Activated T-cell treated with anti-CD3 and anti-CD28 coated beads, Interleukin-2, amount 50 U/mL, for 72 hours (primary cell): ENCODE data around the gene MAML3. TPM values are rescaled to one million over a fixed set of nuclear protein-coding genes. Genes with fewer than 3 reads are reported as not detected.

Experiments
- ATAC-seq, 2 donors: fragments of 150-1000 bp; cut with Tn5 transposase; replicated peaks in 1 of 2; 2 replicates each; pipeline ENCODE4 v1.10.0; 2021; ENCODE audit warnings: moderate library complexity in 2 of 2, mild to moderate bottlenecking in 1 of 2
- DNase-seq, 2 donors: peaks; one replicate each; pipeline ENCODE4 v3.0.0; 2021 to 2022; ENCODE audit warnings: mixed read lengths in 1 of 2
- H3K27ac Mint-ChIP-seq: one replicate; pipeline ENCODE4 v1.8.0; 2022; ENCODE audit warnings: mild to moderate bottlenecking, moderate library complexity, mixed read lengths
- H3K27me3 Mint-ChIP-seq: one replicate; pipeline ENCODE4 v1.8.0; 2022; ENCODE audit warnings: low read depth, mixed read lengths
- H3K36me3 Mint-ChIP-seq, 2 donors: one replicate each; pipeline ENCODE4 v1.8.0; 2022; ENCODE audit warnings: mixed read lengths in 2 of 2, mild to moderate bottlenecking in 1 of 2; ENCODE audit not compliant: insufficient read depth in 2 of 2
- H3K4me1 Mint-ChIP-seq: one replicate; pipeline ENCODE4 v1.8.0; 2022; ENCODE audit warnings: low read depth, mixed read lengths
- H3K4me3 Mint-ChIP-seq, 2 donors: one replicate each; pipeline ENCODE4 v1.8.0; 2022; ENCODE audit warnings: mild to moderate bottlenecking in 2 of 2, mixed read lengths in 2 of 2, moderate library complexity in 2 of 2
- H3K9me3 Mint-ChIP-seq, 2 donors: one replicate each; pipeline ENCODE4 v1.8.0; 2022; ENCODE audit warnings: mixed read lengths in 2 of 2
- total RNA-seq, 2 donors: library from RNA; stranded (reverse); gene quantifications; one replicate each; pipeline ENCODE4 v1.2.3, GENCODE V29; 2022

The MAML3 gene
- total RNA-seq, 2 donors from 2014 or later: 5.3 to 5.5 TPM

DNA sequence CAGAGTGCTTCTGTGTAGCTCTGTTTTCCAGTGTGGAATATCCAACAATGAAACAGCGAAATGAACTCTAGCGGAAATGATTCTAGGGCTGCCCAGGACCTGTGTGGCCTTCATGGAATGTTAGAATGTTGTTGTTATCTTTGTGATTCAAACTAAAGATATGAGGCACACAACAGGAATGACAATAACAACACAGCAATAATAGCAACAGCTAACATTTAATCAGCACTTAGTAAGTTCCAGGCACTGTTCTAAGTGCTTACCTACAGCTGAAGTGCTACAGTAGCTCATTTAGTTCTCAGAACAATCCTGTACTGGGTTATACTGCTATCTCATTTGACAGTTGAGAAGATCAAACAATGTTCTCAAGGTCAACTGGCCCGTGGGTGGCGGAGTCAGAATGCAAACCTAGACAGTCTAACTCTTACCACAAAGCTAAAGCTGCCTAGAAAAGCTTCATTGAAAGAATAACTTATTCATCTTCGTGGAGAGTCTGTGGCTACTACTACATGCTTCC is 63.7 kb downstream of the MAML3 start:
- DNase-seq (no peak), ATAC-seq (peak; percentile 12 to 35)
- Mint-ChIP-seq H3K27me3 (peaks cover 6% of the 10 kb centered on the region), H3K4me3 (no peak overlapping the region), H3K27ac (no peak overlapping the region), H3K36me3 (peaks cover 0 to 2% of the 10 kb centered on the region in 2 donors), H3K9me3 (no peaks in the 10 kb centered on the region), H3K4me1 (peaks cover 53% of the 10 kb centered on the region)

GRCh38 chr4:140089216-140089615 is 64.8 kb downstream of the MAML3 start:
- no peak for DNase-seq
- no peak for ATAC-seq
- peaks cover 6% of the 10 kb centered on the region for H3K27me3 Mint-ChIP-seq
- H3K4me3 Mint-ChIP-seq: no peak overlapping the region
- H3K36me3 Mint-ChIP-seq: peaks cover 0 to 2% of the 10 kb centered on the region in 2 donors
- no peaks in the 10 kb centered on the region for H3K9me3 Mint-ChIP-seq
- peaks cover 46% of the 10 kb centered on the region for H3K4me1 Mint-ChIP-seq
- no peak overlapping the region for H3K27ac Mint-ChIP-seq

- DNase-seq (no peak), ATAC-seq (no peak)
- Mint-ChIP-seq H3K27me3 (peaks cover 6% of the 10 kb centered on the region), H3K9me3 (no peaks in the 10 kb centered on the region), H3K36me3 (peaks cover 0 to 2% of the 10 kb centered on the region in 2 donors), H3K4me1 (peaks cover 38% of the 10 kb centered on the region), H3K4me3 (no peak overlapping the region), H3K27ac (no peak overlapping the region)
Observed at GRCh38 chr4:140088323-140088967, 65.5 kb downstream of the MAML3 start.

DNA sequence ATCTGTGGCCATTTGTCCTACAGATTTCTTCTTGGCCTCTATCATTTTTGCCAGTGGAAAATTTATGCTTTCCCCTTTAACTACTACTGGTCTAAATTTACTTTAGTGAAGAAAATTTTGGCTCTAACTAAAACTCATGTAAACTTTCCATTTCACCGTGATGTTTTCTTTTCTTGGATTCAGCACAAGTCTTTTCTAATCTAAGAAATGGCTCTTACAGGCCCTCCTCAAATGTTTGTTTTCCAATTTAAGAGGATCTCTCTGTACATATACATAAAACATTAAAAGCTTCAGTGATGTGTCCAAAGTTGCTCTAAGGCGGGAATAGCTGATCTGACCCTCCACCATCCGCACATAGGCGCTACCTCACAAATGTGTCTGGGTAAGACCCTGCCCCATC is 68.1 kb downstream of the MAML3 start:
- Mint-ChIP-seq H3K27me3 (peaks cover 6% of the 10 kb centered on the region), H3K9me3 (no peaks in the 10 kb centered on the region), H3K4me1 (peaks cover 33% of the 10 kb centered on the region), H3K27ac (no peak overlapping the region), H3K36me3 (peaks cover 0 to 2% of the 10 kb centered on the region in 2 donors), H3K4me3 (no peak overlapping the region)
- DNase-seq (no peak), ATAC-seq (no peak)

GRCh38 chr4:140085062-140085622 is 68.8 kb downstream of the MAML3 start:
- Mint-ChIP-seq H3K4me1 (peaks cover 34% of the 10 kb centered on the region), H3K36me3 (peaks cover 0 to 2% of the 10 kb centered on the region in 2 donors), H3K27me3 (peaks cover 6% of the 10 kb centered on the region), H3K4me3 (no peak overlapping the region), H3K27ac (no peak overlapping the region), H3K9me3 (no peaks in the 10 kb centered on the region)
- ATAC-seq (no peak), DNase-seq (no peak)

DNA sequence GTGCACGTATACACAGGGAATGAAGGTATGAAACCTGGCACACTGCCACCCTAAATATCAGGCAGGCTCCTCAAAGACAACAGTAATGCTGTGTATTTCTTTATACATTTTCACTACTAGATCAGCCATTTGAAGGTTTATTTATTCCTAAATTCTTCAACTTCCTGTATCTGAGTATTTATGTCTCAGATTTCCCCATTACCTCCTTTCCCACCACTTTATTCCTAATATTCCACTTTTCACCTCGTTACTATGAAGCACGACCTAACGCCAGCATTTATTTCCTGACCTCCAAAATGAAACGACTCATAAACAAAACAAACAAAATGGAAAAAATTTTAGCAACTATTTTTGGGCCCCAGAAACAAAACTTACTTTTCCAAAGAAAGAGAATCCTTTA is 69.6 kb downstream of the MAML3 start:
- no peak for ATAC-seq
- no peak for DNase-seq
- H3K4me1 Mint-ChIP-seq: peaks cover 42% of the 10 kb centered on the region

GRCh38 chr4:140082391-140082755 is 71.6 kb downstream of the MAML3 start:
- no peak overlapping the region for H3K4me3 Mint-ChIP-seq
- DNase-seq (no peak), ATAC-seq (no peak)
- peaks cover 15% of the 10 kb centered on the region for H3K27me3 Mint-ChIP-seq
- no peak overlapping the region for H3K27ac Mint-ChIP-seq
- H3K36me3 Mint-ChIP-seq: no peaks in the 10 kb centered on the region
- H3K9me3 Mint-ChIP-seq: no peaks in the 10 kb centered on the region
- peaks cover 44% of the 10 kb centered on the region for H3K4me1 Mint-ChIP-seq

More for the DNA sequence above, 69.6 kb downstream of the MAML3 start:
- Mint-ChIP-seq H3K9me3 (no peaks in the 10 kb centered on the region), H3K27ac (no peak overlapping the region), H3K36me3 (no peaks in the 10 kb centered on the region), H3K4me3 (no peak overlapping the region), H3K27me3 (peaks cover 12% of the 10 kb centered on the region)

DNA sequence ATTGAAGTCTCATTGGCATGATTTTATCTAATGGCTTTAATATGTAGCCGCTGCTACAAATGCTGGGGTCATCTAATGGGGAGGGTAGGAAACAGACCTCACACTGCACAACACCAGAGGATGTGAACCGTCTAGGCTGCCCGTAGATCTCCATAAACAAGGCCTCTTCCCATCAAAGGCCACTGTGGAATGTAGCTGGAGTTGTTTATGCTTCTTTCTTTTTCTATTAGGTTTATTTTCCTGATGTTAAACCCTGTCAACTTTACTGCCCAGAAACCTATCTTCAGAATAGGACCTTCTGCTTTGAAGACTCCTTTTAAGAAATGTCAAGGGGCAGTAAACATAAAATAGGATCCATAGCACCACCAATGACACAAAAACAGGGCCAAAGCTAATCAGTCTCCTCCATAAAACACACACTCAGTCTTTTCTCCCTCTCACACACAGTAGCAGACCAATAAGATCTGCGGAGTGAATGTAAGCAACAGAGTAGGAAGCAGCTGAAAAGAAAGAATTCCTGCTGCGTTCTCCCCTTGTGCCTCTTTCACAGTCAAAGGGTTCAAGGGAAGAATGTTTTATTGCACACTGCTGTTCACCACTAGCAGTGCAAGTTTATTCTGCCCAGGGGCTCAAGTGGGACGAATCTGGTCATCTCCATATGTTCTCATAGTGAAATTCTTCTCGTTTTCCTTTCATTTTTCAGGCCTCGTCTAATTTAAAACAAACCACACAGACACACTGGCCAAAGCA is 72.2 kb downstream of the MAML3 start:
- Mint-ChIP-seq H3K27me3 (peaks cover 15% of the 10 kb centered on the region), H3K27ac (no peak overlapping the region), H3K4me3 (no peak overlapping the region), H3K4me1 (peaks cover 50% of the 10 kb centered on the region), H3K36me3 (no peaks in the 10 kb centered on the region), H3K9me3 (no peaks in the 10 kb centered on the region)
- DNase-seq: no peak
- ATAC-seq: no peak

- peak overlapping the region; percentile 47 for H3K27ac Mint-ChIP-seq
- ATAC-seq (peak; percentile 78 to 85), DNase-seq (no peak)
Observed at GRCh38 chr4:140080883-140081282, 73.1 kb downstream of the MAML3 start.

GRCh38 chr4:140078366-140078765 is 75.6 kb downstream of the MAML3 start:
- Mint-ChIP-seq H3K27me3 (peaks cover 31% of the 10 kb centered on the region), H3K9me3 (no peaks in the 10 kb centered on the region), H3K36me3 (no peaks in the 10 kb centered on the region), H3K4me1 (peaks cover 55% of the 10 kb centered on the region), H3K27ac (no peak overlapping the region), H3K4me3 (no peak overlapping the region)
- no peak for DNase-seq
- ATAC-seq: no peak

More at GRCh38 chr4:140080883-140081282, 73.1 kb downstream of the MAML3 start:
- H3K4me3 Mint-ChIP-seq: peak overlapping the region in 1 of 2 donors; percentile 59
- no peaks in the 10 kb centered on the region for H3K36me3 Mint-ChIP-seq
- H3K4me1 Mint-ChIP-seq: peaks cover 55% of the 10 kb centered on the region
- H3K27me3 Mint-ChIP-seq: peaks cover 15% of the 10 kb centered on the region
- no peaks in the 10 kb centered on the region for H3K9me3 Mint-ChIP-seq

DNA sequence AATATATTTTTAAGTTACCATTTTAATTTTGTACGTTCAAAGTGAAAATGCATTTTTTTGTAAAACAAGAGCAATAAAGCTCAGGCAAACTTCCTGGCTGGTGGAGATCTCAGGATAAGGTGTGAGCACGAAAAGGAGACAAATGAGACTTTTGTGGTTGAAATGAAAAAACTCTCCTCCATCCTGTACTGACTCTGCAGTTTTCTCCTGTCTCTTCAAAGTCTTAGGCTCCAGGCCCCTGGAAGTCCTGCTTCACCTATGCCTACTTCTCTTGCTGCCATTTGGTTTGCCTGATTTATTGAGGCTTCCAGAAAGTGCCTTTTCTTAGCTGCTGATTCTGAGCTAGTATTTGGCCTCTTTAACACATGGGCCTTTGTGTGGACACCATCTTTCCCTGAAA is 77.7 kb downstream of the MAML3 start:
- DNase-seq (no peak), ATAC-seq (no peak)
- no peak overlapping the region for H3K4me3 Mint-ChIP-seq
- no peaks in the 10 kb centered on the region for H3K36me3 Mint-ChIP-seq
- peaks cover 61% of the 10 kb centered on the region for H3K4me1 Mint-ChIP-seq
- H3K27me3 Mint-ChIP-seq: peaks cover 36% of the 10 kb centered on the region
- H3K27ac Mint-ChIP-seq: no peak overlapping the region
- no peaks in the 10 kb centered on the region for H3K9me3 Mint-ChIP-seq

- ATAC-seq: peak; percentile 94 to 95
- Mint-ChIP-seq H3K4me1 (peaks cover 60% of the 10 kb centered on the region), H3K27me3 (peaks cover 51% of the 10 kb centered on the region), H3K9me3 (no peaks in the 10 kb centered on the region), H3K27ac (peak overlapping the region; percentile 98), H3K4me3 (peak overlapping the region; percentile 79 to 95), H3K36me3 (peaks cover 2 to 4% of the 10 kb centered on the region in 2 donors)
- DNase-seq: peak; percentile 78 to 82
Observed at GRCh38 chr4:140071806-140072205, 82.2 kb downstream of the MAML3 start.

GRCh38 chr4:140070973-140071372 is 83.0 kb downstream of the MAML3 start:
- Mint-ChIP-seq H3K4me1 (peaks cover 53% of the 10 kb centered on the region), H3K36me3 (peaks cover 2 to 4% of the 10 kb centered on the region in 2 donors), H3K27me3 (peaks cover 57% of the 10 kb centered on the region), H3K27ac (no peak overlapping the region), H3K4me3 (peak overlapping the region; percentile 79 to 95), H3K9me3 (no peaks in the 10 kb centered on the region)
- no peak for DNase-seq
- no peak for ATAC-seq
